GM18508 (cell line): ENCODE data around the gene EMC8.
"Not testable (repeated sequence)": the region's sequence is repeated elsewhere in the genome, so short reads cannot be mapped to it uniquely, and the experiment has no call there.

Experiments used
- ATAC-seq: cut with Tn5 transposase; IDR thresholded peaks from one replicate; pipeline ENCODE4 v1.9.1; 2021; ENCODE audit warnings: moderate number of reproducible peaks; ENCODE audit not compliant: insufficient read depth, unreplicated experiment

The EMC8 gene

DNA sequence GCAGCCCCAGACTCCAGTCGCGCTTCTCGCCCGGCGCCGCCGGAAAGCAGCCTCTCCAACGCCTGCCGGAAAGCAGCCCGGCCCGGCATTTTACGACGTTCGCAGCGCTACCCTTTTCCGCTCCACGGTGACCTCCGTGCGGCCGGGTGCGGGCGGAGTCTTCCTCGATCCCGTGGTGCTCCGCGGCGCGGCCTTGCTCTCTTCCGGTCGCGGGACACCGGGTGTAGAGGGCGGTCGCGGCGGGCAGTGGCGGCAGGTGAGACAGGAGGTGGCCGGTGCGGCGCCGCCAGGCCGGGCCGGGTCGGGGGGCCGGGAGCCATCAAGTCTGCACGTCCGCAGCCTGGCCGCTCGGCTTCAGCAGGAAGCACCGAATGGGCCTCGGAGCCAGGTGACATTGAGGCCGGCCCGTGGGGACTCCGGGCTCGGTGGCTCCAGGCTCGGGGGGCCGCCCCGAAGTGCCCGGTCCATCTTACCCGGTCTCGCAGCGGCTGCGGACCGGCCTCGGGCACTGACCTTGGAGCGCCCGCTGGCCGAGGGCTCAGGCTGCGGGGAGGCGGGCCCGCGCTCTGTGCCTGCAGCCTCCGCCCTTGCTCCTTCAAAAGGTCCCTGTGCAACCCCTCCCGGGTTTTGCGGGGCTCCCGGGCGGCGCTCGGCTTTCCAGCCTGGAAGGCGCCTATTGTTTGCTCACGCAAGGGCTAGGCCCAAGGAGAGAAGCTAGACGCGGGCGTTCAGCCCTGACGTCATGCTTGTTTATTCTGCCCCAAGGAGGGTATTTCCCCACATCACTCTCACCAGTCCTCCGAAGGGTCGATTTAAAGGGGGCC is at the start of gene EMC8, which contains the start of gene COX4I1:
Gene EMC8 (minus strand): TSS at position 48 of the 824 bp plus-strand sequence. CDS start 249 bp downstream, outside the sequence.
Gene COX4I1 (plus strand): TSS at position 199 of the 824 bp plus-strand sequence. CDS start 1,511 bp downstream, outside the sequence.
- ATAC-seq, result peak; percentile 49

DNA sequence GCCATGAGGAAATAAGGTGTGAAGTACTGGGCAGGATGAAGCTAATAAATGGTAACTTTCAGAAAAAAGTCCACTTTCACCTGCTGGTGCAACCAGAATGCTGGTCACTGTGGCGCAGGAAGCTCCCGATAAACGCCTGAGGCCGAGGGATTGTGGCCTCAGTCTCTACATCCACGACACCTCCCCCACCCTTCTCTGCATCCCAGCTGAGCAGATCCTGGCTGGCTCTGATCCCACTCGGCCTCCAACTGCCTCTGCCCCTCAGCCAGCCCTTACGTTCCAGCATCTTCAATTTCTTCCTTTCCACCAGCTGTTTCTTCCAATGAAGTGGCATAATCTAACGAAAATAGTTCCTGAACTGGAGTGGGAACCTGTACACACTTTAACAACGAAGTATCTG is 49.6 kb upstream of the EMC8 start:
- ATAC-seq, result no peak

GRCh38 chr16:85847681-85848601 is 48.6 kb upstream of the EMC8 start:
- no peak for ATAC-seq

DNA sequence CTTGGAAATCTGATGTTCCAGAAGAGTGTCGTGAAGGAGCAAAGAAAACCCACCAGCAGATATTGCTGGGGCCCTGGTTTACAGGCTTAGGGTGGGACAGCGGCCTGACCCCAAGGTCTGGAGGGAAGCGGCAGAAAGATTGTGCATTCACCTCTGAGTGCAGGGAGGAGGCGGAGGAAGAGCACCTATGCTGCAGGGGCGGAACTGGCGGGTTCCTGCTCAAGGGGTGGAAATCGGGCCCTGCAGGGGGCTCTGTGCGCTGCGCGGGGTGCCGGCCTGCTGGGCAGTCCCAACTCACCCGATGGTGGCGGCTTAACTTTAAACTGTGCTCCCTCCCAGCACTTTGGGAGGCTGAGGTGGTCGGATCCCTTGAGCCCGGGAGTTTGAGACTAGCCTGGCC is 47.7 kb upstream of the EMC8 start:
- ATAC-seq, result no peak

- ATAC-seq, result no peak
Observed at GRCh38 chr16:85846461-85846860, 47.1 kb upstream of the EMC8 start.

GRCh38 chr16:85845266-85845665 is 45.9 kb upstream of the EMC8 start:
- no peak for ATAC-seq

DNA sequence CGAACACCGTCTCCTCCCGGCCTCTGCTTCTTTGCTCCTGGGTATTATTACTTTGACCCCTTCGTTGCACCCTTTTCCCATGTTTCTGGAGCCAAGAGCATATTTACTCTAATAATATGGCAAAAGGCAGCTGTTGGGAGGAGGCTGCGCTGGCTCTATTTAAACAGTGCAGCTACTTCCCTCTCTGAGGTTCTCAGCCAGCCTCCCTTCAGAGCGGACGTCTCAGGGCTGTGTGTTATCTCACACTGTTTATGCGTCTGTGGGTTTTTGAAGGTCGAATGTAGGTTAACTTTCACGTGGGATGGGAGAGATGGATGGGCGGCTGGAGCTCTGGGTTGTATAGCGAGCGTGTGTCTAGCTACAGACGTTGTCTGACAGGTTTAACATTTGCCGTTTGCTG is 45.4 kb upstream of the EMC8 start:
- no peak for ATAC-seq

DNA sequence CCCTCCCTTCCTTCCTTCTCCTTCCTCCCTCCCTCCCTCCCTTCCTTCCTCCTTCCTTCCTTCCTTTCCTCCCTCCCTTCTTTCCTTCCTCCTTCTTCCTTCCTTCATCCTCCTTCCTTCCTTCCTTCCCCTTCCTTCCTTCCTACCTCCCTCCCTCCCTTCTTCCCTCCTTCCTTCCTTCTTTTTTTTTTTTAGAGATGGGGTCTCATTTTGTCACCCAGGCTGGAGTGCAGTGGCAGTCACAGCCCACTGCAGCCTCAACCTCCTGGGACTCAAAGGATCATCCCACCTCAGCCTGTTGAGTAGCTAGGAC is 44.8 kb upstream of the EMC8 start:
- ATAC-seq, result no peak

- no peak for ATAC-seq
Observed at GRCh38 chr16:85843471-85844168, 44.3 kb upstream of the EMC8 start.

DNA sequence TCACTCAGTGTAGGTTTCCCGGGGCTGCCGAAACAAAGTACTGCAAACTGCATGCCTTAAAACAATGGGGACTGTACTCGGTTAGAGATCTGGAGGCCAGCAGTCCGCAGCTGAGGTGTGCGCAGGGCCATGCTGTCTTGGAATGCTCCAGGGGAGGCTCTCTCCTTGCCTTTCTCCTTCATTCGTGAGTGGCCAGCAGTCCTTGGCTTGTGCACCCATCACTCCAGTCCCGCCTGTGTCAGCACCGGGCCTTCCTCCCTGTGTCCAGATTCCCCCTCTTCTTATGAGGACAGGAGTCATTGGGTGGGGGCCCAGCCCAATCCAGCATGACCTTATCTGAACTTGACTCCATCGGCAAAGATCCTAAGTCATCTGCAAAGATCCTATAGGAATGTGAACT is 43.5 kb upstream of the EMC8 start:
- no peak for ATAC-seq

DNA sequence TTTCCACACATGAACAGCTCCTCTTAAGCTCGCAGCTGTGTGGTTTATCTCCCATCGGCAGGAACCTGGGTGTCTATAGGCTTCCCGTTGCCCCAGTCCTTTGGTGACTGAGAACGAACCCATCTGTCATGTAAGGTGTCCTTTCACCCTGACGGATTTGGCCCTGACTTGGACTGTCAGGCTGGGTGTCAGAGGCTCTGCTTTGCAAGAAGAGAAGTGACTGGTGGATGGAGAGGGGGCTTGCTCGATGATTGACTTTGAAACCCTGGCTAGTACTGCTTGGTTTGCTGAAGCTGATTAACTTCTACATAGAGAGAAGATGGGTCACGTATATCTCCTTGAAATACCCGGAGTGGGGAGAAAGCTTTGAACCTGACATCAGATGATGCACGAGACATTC is 43.1 kb upstream of the EMC8 start:
- no peak for ATAC-seq

DNA sequence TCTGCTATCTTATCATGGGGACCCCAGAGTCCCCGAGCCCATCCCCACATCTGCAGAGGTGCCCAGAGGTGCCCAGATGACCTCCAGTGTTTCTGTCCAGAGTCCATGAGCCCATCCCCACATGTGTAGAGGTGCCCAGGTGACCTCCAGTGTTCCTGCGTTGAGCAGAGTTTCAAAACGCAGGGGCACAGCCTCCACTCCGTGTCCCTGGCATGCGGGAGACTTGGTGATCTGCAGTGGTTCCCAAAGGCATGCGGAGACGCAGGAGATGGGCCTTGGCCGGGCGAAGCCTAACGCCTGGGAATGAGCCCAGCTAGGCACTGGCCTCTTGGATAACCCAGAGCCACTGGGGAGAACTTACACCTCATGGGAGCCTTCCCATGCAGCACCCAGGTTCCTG is 41.5 kb upstream of the EMC8 start:
- no peak for ATAC-seq

- no peak for ATAC-seq
Observed at GRCh38 chr16:85840395-85840794, 41.1 kb upstream of the EMC8 start.

- no peak for ATAC-seq
Observed at GRCh38 chr16:85839681-85840240, 40.4 kb upstream of the EMC8 start.

DNA sequence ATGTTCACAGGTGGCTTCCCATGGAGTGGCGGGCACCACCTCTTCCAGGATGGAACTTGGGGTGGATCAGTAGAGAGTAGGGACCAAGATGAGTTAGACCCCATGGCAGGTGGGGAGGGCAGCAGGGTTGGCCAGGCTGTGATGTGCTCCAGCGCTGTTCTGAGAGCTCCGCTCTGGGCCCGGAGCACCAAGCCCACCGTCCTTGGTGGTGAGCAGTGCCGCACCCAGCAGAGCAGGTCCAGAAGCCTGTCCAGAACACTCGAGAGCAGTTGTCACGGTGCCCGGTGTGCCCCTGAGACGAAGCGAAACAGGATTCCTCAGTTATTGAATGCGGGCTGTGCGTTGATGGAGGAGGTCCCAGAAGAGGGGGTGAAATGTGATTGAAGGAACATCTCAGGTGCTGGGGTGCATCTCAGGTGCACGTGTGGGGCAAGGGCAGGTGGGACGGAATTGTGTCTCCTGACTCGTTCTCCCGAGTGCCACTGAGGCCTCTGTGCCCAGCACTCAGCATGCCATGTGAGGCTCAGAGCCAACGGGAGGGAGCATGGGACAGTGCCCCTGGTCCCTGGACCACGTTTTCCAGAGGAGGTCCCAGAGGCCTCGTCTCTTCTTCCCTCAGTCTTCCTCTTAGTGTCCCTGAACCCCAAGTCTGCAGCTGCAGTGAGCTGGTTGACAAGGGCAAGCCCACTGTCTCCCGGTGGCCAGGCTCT is 39.7 kb upstream of the EMC8 start:
- no peak for ATAC-seq

GRCh38 chr16:85838381-85838780 is 39.0 kb upstream of the EMC8 start:
- no peak for ATAC-seq

GRCh38 chr16:85837654-85838053 is 38.3 kb upstream of the EMC8 start:
- ATAC-seq, result not testable (repeated sequence)

DNA sequence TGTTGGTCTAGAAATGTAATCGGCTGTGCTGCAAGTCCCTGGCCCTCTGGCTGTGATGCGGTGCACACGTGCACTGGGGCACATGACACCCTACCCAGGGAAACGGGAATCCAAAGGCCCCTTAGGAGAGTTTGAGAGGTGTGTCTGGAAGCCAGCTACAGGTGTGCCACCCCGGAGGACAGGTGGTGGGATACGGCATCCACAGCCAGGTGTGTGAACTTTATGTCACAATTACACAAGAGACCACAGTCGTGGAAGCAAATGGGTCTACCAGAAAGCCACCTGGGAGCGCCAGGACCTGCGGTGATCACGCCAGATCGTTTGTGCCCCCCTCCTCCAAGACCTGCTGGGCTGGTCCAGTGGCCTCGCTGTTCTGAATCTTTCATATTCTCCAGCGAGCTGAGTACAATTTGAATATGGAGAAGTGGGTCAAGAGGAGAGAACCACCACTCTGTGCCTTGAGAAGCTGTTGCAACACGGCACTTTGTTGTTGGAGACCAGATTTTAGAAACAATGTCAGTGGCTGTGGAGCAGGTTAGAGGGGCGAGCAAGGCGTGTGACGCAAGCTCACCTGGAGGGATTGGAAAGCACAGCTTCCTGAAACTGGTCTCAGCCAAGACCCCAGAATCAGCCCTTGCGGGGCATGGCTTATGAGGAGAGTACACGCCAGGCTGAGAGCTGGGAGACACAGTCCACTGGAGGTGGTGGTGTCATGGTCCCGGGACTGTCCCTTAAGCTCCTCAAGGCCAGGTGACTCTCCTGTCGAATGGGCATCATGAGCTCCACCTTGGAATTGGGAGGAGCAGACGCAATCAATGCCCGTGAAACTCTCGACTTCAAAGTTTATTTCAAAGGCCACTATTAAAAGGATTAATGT is 37.6 kb upstream of the EMC8 start:
- ATAC-seq, result no peak
